NCI-H524 (cell line): ENCODE data around the gene GMPPA.

Experiments
- DNase-seq, 2 experiments: peaks; one replicate each; lab custom pipeline; 2025; lab: John Stamatoyannopoulos, UW

The GMPPA gene

DNA sequence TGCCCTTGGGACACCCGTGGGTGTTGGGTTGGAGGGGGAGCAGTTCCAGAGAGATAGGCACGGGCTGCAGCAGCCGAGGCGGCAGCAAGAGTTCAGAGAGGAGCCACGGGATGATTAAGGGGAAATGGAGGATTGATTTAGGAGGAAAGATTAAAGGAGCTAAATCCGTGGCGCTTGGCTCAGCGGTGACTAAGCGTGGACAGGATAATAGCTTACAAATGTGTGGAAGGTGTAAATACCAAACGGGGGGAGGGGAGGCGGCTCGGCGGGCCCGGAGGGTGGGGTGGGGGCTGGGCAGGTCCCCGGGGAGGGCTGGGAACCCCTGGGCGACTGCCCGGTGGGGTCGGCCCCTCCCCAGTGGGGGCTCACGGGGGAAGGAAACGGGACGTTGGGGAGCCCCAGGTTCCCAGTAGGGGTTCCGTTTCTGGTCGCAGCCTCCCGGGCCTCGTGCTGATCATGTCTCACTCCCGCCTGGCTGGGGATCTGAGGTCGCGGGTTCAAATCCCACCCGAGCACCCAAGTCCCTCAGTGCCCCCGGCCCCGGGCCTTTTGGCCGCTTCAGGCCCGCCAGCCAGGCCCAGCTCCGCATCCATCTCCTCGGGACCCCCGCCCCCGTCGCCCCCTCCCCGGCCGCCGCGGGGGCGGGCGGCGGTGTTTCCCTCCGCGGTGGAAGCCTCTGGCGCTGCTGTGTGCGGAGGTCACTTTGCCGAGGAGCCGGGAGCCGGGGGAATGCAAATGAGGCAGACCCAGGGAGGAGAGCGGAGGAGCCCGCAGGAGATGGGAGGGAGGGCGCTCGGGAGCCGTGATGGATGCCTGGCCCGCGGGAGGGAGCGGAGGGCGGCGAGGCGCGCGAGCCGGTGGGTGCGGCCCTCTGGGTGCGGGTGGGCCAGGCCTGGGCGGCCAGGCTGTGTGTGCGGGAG, 23.7 kb downstream of the GMPPA start:
- peak in 1 of 2 experiments; percentile 28 for DNase-seq

- DNase-seq: no peak
Observed at GRCh38 chr2:219523031-219523671, 24.5 kb downstream of the GMPPA start.

DNA sequence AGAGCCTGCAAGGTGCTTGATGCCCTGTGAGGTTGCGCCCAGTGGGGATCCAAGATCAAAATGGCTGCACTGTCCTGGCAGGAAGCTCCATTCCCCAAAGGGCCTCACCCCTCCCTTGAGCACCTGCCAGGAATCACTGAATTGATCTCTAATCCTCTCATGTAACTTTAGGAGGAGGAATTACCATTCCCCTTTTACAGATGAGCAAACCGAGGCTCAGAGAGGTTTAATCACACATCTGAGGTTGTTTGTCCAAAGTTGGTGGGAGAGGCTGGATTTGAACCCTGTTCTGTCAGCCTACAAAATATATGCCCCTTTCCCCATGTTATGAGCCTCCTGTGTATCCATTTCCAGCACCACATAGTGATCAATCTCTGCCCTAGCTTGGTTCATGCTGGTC, 26.1 kb downstream of the GMPPA start:
- DNase-seq: no peak

GRCh38 chr2:219525533-219526232, 27.0 kb downstream of the GMPPA start:
- peak; percentile 65 to 68 for DNase-seq

DNA sequence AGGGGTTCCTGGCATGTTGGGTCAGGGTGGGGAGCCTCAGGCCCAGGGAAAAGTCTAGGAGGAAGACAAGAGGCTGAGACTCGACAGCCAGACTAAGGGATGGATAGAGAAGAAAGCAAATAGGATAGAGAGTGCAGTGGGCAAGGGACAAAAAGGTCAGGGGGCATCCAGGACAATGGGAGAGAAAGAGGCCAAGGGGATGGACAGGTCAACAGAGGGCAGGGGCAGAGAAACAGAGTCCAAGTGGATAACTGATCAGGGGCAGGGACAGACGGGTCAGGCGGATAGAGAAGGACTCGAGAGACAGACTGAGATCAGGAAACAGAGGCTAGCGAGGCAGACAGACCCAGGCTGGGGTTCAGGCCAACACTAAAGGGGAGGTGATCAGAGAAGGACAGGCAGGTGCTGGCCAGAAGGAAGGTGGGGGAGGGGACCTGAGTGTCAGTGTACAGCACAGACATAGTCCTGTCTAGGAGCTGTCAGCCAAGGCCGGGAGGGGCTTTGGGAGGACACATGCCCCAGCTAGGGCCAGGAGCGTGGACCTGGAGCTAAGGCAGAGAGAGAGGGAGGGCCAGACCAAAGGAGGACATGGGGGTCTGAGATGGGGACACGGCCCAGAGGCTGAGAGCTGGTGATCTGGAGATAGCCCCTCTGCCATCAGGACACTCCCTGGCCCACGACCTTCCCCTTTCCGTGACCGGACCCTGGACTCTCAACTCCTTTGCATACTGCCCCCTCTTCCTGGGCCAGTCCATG, 27.8 kb downstream of the GMPPA start:
- no peak for DNase-seq

DNA sequence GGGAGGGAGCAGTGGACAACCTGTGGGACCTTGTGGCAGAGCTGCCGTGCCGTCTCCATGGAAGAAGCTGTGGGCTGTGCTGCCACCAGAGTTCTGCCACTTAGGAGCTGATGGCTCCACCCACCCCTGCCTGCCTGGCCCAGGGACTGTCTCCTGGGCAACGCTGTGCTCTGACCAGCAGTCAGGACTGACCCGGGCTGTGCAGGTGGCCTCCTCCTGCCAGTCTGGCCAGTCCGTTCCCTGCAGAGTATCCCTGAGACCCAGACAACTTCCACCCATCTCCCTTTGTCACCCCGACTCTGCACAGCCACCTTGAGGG, 28.3 kb downstream of the GMPPA start:
- no peak for DNase-seq

GRCh38 chr2:219527472-219527871, 28.8 kb downstream of the GMPPA start:
- DNase-seq: no peak

GRCh38 chr2:219530048-219530963, 31.6 kb downstream of the GMPPA start:
- peak; percentile 62 to 79 for DNase-seq

GRCh38 chr2:219531639-219532377, 33.1 kb downstream of the GMPPA start:
- no peak for DNase-seq

GRCh38 chr2:219532378-219532649, 33.6 kb downstream of the GMPPA start:
- no peak for DNase-seq

DNA sequence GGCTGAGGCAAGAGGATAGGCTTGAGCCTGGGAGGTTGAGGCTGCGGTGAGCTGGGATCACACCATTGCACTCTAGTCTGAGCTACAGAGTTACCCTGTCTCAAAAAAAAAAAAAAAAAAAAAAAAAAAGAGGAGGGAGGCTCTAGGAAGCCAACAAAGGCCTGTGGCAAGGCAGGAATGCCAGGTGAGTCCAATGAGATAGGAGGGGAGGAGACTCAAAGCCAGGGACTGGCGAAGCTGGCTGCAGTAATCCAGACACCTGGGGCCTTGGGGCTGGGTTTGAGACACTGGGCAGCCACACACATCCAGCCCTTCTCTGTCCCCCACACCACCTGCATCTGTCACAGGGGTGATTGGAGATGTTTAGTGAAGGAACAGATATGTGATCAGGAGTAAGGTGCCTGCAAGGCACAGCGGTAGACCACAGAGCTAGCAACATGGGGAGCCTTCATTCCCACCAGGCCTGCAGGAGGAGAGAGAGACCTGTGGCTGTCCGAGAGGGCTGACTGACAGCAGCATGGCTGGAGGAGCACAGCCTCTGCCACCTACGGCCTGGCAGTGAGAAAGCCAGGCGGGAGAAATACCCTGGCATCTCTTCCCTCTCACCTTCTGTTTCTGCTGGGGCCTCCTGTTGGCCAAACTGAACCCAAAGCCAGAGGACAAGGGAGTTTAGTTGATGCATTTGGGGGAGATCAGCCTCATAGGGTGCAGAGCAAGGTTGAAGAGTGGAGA, 35.4 kb downstream of the GMPPA start:
- DNase-seq: no peak

DNA sequence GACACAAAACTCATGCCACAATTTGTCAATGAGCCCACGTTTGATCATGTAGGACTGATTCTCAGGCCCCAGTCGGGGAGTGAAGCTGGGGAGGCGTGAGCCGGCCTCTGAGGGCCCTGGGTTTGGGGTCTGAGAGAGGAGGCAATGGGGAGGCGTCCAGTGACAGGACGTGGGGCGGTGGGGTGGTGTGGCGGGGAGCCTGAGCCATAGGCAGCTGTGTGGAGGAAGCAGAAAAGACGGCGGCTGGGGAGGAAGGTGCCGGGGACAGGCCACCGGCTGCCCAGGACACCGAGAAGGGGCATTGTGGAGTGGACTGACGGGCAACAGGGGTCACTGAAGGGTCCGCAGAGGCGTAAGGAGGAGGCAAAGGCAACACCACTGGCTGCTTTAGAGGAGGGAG, 37.7 kb downstream of the GMPPA start:
- DNase-seq: no peak

GRCh38 chr2:219536967-219537366, 38.3 kb downstream of the GMPPA start:
- DNase-seq: peak in 1 of 2 experiments; percentile 23

DNA sequence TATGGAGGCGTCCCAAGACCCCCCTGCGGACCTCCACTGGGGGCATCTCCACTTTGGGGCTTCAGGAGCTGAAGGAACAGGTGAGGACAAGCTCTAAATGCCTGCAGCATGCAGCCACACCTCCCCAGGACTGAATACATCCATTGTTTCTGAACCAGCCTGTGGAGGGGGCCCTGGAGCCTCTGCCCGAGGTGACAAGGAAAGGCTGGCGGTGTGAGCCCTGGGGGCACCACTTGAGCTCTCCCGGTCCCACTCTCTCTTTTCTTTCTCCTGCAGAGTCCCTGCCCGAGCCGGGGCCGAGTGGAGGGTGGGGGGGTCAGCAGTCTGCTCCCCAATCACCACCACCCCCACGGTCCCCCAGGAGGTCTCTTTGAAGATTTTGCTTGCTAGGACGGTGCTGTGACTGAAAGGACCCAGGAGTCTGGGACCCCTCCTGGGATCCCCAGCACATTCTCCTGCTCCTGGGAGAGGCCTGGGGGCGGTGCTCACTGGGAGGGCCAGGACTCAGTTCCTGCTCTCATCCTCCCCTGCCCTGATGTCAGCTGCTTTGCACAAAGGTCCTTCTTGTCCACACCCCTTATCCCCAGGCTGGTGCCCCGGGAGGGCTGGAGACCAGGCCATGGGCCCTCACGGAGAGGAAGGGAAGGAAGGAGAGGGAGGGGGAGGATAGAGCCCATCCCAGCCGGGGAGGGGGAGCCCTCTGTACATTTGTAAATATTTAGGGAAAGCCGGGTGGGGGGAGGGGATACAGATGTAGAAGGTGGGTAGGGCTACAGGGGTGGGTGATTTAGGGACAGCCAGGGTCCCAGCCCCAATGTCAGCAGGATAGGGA, 39.2 kb downstream of the GMPPA start:
- no peak for DNase-seq

- no peak for DNase-seq
Observed at GRCh38 chr2:219538504-219538951, 39.8 kb downstream of the GMPPA start.

GRCh38 chr2:219538956-219539788, 40.5 kb downstream of the GMPPA start:
- DNase-seq: no peak

DNA sequence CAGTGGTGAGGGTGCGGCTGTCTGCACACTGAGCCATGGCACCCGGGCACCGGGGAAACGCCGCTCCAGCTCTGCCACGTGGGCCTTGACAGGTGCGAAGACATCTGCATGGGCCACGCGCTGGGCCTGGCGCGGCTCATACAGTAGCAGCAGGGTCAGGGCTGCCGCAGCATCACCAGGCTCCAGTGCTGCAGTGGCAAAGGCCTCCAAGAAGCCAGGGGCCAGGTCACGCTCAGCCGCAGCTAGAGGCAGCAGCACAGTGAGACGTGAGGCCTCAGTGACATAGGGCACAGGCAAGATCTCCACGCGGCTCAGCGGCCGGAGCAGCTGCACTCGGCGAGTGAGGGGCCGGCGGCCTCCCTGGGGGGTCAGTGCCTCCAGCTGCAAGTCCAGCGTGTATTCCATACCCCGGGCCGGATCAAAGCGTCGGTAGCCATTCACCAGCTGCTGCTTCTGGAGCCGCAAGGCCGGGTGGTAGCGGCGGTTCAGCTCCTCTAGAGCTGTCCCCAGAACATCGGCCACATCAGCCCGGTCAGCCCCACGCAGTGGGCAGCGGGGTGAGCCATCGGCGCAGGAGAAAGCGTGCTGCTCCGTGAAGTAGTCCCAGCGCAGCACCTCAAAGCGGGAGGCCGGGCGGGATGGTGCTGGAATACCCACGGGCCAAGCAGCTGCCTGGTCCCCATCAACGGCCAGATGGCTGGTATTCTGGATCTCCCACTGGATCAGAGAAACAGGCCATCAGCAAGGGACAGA, 41.4 kb downstream of the GMPPA start:
- no peak for DNase-seq
